Activated CD4-positive, CD25-positive, alpha-beta regulatory T cell treated with anti-CD3 and anti-CD28 coated beads, Interleukin-2, amount 50 U/mL, for 72 hours (primary cell): Measurements from ENCODE around the gene SEPHS1.
"Not testable (repeated sequence)": the region's sequence is repeated elsewhere in the genome, so short reads cannot be mapped to it uniquely, and the experiment has no call there.

Source experiments
- DNase-seq: peaks from one replicate; pipeline ENCODE4 v3.0.0; 2021

Gene SEPHS1

DNA sequence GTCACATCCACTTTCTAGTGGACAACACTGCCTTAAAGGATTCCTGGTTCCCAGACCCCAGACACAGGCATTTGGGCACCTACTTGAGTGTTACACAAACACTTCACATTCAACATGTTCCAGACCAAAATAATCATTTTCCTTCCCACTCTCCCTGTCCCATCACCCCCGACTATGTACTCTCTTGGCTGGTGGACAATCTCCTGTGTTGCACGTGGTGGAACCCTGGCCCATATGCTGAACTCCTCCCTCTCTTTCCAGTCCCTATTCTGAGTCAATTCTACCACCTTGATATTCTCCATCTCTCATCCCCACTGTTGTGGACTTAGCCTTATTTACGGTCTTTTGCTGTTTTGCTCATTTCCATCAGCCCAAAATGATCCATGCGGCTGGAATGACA lies 8.3 kb upstream of the SEPHS1 start:
- DNase-seq, result no peak

DNA sequence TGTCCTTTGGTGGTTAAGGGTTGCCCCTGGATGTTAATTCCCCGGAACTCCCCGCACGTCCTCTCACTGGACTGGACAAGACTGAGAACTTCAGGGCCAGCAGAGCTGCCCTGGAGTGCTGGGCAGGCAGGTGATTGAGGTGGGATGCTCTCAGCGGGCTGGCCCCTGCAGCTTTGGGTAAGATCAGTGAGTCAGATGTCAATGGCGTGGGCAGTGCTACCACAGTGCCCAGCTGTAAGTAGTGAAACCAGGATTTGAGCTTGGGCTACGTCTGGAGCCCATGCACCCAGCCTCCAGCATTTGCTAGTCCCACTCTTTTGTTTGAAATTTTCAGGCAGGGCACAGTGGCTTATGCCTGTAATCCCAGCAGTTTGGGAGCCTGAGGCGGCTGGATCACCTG lies 6.7 kb upstream of the SEPHS1 start:
- DNase-seq, result no peak

DNA sequence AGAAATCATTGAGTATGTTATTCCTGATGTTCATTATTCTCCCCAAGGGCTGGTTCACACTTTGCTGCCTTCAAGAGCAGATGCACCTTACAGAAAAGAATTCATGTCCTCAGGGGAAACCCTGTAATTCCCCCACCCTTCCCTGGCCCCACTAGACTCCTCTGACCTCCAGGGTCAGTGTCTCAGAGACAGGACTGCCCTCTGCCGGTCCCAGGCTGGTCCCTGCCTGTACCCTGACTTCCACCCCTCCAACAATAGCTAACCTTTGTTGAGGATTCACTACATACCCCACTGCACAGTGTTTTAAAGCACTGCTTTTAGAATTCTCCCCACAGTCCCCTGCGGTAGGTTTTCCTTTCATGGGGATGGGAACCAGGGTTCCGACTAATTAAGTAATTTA lies 4.4 kb upstream of the SEPHS1 start:
- DNase-seq, result no peak

- DNase-seq, result peak; percentile 35
Measured at GRCh38 chr10:13351340-13351915, 3.3 kb upstream of the SEPHS1 start.

- no peak for DNase-seq
Measured at GRCh38 chr10:13349463-13350274, 1.6 kb upstream of the SEPHS1 start.

GRCh38 chr10:13347500-13348156 lies 465 bp downstream of the SEPHS1 start:
- DNase-seq, result peak; percentile 75

DNA sequence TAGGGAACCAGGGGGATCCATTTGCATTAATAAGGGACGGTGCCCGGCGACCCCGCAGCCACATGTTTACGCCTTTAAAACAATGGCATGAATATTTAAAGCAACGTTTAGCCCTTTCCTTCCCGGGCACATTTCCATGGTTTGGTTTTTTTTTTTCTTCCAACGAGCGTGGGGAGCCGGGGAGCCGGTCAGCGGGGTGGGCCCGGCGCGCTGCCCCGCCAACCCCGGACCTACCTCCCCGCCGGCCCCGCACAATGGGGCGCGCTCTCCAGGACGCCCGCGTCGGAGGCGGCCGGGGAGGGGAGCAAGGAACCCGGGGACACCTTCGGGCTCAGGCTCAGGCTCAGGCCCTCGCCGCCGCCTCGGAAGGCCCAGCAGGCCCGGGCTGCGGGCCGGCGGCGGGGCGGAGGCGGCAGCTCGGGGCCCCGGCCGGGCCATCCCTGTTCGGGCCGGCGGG lies 1.0 kb downstream of the SEPHS1 start:
- DNase-seq, result no peak

DNA sequence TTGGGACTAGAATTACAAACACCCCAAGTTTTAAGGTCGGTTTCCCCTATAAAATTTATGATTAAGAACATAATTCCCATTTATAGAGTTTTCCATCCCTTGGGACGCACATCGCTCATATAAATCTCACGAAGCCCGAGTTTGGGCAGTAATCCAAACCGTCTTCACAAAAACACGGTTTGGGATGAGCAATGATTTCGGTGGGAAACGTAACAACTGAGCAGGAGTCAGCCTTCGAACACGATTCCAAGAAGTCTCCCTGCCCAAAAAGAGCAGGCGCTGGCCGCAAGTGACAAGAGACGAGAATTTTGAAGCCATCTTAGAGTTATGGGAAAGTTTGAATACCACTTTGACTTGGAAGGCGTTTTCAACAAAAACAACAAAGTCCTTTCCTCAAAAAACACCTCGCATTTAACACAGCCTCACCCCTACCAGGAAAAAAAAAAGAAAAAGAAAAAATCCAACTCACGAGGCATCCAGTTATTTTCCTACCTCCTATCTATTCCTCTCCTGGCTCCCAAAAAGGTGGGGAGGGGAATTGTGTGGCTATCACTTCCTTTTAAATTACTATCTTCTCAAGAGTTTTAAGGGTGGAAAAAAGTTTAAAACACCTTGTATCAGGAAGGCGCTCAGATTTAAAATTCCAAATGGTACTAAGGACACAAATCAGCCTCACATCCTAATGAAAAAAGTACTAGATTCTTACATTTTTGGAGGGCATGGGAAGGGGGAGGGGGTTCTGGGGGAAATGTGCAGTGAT lies 1.6 kb downstream of the SEPHS1 start:
- no peak for DNase-seq

GRCh38 chr10:13340626-13341376 lies 7.3 kb downstream of the SEPHS1 start:
- peak; percentile 37 for DNase-seq

- DNase-seq, result no peak
Measured at GRCh38 chr10:13340068-13340467, 8.0 kb downstream of the SEPHS1 start.

GRCh38 chr10:13338390-13339110 lies 9.5 kb downstream of the SEPHS1 start:
- DNase-seq, result no peak

DNA sequence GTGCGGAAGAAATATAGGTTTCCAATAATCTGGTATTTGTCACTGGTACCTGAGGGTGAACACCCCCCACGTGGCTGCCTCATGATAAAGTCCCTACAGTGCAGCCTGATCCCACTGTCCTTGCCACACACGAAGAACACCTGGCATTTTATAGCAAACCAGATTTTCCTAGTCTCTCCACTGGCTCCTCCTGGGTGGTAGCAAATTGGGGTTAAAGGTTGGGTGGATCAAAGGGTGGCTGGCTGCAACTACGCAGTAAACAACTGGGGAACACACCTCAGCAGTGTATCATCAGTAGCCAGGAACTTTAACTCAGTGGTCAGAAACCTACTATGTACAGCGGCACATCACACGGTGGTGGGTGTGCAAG lies 10.3 kb downstream of the SEPHS1 start:
- DNase-seq, result no peak

- no peak for DNase-seq
Measured at GRCh38 chr10:13337128-13337826, 10.8 kb downstream of the SEPHS1 start.

- no peak for DNase-seq
Measured at GRCh38 chr10:13335881-13336280, 12.2 kb downstream of the SEPHS1 start.

DNA sequence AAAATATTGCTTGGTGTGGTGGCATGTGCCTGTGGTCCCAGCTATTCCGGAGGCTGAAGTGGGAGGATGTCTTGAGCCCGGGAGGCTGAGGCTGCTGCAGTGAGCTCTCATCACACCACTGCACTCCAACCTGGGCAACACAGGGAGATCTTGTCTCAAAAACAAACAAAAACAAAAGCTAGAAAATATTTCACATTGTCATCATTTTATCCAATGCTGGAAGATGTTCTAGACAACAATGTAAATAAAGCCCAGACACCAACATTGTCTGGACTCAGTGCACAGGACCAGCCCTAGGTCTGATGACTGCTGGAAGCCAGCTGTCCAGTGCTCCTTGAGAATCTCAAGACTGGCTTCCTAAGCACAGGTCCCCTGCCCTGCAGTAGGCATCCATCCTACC lies 13.5 kb downstream of the SEPHS1 start:
- no peak for DNase-seq

DNA sequence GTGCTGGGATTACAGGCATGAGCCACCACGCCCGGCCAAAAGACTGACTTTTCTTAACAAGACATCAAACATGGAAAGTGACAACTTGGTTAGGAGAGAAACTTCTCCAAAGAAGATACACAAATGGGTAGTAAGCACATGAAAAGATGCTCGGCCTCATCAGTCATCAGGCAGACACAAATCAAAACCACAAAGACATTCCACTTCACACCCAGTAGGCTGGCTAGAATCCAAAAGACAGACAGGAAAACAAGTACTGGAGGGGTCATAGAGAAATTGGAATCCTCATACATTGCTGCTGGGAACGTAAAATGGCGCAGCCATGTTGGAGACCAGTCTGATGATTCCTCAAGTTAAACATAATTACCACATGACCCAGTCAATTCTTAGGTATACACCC lies 16.4 kb downstream of the SEPHS1 start:
- no peak for DNase-seq

DNA sequence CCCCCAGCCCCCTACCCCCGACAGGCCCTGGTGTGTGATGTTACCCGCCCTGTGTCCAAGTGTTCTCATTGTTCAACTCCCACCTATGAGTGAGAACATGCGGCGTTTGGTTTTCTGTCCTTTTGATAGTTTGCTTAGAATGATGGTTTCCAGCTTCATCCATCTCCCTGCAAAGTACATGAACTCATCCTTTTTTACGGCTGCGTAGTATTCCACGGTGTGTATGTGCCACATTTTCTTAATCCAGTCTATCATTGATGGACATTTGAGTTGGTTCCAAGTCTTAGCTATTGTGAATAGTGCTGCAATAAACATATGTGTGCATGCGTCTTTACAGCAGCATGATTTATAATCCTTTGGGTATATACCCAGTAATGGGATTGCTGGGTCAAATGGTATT lies 17.1 kb downstream of the SEPHS1 start:
- not testable (repeated sequence) for DNase-seq

DNA sequence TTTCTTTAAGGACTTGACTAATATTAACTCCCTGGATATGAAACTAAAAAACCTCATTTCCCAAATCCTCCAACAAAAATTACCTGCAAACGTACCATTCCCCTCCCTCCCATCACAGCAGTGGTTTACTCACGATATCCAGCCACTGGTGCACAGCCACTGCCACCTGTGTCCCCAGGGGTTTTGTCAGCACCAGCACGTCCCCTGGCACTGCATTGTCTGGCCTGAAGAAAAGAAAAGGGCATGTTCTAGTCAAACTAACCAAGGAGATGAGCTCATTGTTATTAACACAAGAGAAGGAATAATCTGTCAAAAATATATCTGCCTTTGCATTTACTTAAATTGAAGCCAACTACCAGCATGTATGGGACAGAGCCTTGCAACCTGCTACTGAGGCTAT lies 18.5 kb downstream of the SEPHS1 start:
- DNase-seq, result no peak

DNA sequence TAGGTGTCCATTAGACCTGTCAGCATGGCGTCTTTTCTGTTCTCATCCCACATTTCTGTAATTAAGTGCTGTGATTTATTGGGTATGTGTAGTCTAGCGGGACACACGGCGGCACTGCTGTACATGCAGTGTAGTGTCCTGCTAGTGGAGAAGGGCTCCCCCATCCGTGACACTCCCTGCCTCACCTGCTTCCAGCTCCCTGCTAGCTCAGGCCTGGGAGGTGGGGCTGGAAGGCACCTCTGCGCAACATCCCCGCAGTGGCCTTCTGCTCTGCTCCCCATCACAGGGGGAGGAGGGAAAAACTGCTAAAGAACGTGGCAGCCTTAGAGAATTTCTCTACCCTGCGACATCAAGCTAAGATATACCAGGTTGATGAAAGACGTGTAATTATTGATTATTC lies 19.5 kb downstream of the SEPHS1 start:
- DNase-seq, result no peak

DNA sequence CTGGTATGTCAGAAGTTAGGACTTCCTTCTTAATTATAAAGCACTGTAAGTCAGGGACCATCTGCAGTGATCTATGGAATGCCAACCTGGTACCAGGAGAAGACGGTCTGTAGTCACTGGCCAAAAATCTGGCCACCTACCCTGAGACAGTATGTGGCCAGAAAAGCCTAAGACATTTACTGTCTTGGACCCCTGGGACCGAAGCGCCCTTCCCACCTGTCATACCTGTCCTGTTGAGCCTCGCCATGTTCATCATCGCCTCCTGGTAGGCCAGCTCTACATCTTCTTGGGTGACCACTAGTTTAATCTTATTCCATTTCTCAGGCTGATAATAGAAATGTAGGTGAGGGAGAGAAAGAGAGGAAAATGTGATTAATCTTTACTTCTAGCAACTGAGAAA lies 20.0 kb downstream of the SEPHS1 start:
- DNase-seq, result no peak

DNA sequence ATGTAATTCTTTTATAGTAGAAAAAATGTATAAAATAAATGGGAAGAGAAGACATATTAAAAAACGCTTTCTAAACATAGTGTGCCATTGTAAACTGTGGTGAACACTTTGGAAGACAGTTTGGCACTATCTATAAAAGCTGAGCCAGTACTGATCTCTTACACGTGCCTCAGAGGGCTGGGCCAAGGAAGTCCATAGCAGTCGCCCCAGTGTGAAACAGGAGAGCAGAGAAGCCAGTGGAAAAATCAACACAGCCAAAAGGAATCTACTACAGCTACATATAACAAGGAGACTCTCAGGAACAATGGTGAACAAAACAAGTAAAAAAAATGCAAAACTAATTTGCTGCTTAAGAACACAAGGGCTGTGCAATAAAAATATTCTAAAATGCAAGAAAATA lies 20.6 kb downstream of the SEPHS1 start:
- no peak for DNase-seq
